NB4 (cell line): Measurements from ENCODE around the gene KCNN4.

Source experiments
- CTCF ChIP-seq: IDR thresholded peaks from one replicate; pipeline ENCODE4 v1.5.1; 2012; ENCODE audit warnings: low read depth, low read length
- MAX ChIP-seq: IDR thresholded peaks from 2 replicates; pipeline ENCODE4 v1.6.1; 2011; ENCODE audit warnings: low read depth, low read length
- MYC ChIP-seq: IDR thresholded peaks from 2 replicates; pipeline ENCODE4 v1.6.1; 2011; ENCODE audit warnings: low read depth, low read length
- POLR2A ChIP-seq: IDR thresholded peaks from 2 replicates; pipeline ENCODE4 v1.6.1; 2011; ENCODE audit warnings: mild to moderate bottlenecking; ENCODE audit not compliant: insufficient read length; ENCODE audit errors: extremely low read depth

GRCh38 chr19:43799502-43800142 lies 18.8 kb upstream of the KCNN4 start:
- TF ChIP-seq CTCF, result no peak
- TF ChIP-seq MAX, result no peak
- TF ChIP-seq POLR2A, result no peak
- TF ChIP-seq MYC, result no peak
